Trophoblast cell (in vitro differentiated cells and primary cell): ENCODE measurements around the gene PCOLCE2.

Experiments
- DNase-seq, 2 donors: peaks; one replicate each; pipeline ENCODE4 v3.0.0-alpha.2; 2016
- H2AFZ ChIP-seq: 2 replicates; pipeline ENCODE4 v1.6.1; 2013; ENCODE audit warnings: low read length, moderate library complexity, mild to moderate bottlenecking; ENCODE audit not compliant: insufficient read depth, poor library complexity
- H2AK5ac ChIP-seq: 2 replicates; pipeline ENCODE4 v1.6.1; 2013; ENCODE audit warnings: mild to moderate bottlenecking, low read length
- H2BK120ac ChIP-seq: 2 replicates; pipeline ENCODE4 v1.6.1; 2013; ENCODE audit warnings: low read length, mild to moderate bottlenecking, moderate library complexity; ENCODE audit not compliant: insufficient read depth, poor library complexity
- H2BK12ac ChIP-seq: 2 replicates; pipeline ENCODE4 v1.6.1; 2013; ENCODE audit warnings: mild to moderate bottlenecking, low read length, moderate library complexity
- H2BK5ac ChIP-seq: 2 replicates; pipeline ENCODE4 v1.6.1; 2013; ENCODE audit warnings: low read length, low read depth, moderate library complexity, mild to moderate bottlenecking; ENCODE audit not compliant: poor library complexity
- H3K14ac ChIP-seq: 2 replicates; pipeline ENCODE4 v1.6.1; 2013; ENCODE audit warnings: mild to moderate bottlenecking, low read length
- H3K18ac ChIP-seq: 2 replicates; pipeline ENCODE4 v1.6.1; 2013; ENCODE audit warnings: mild to moderate bottlenecking, low read length
- H3K23ac ChIP-seq: 2 replicates; pipeline ENCODE4 v1.6.1; 2013; ENCODE audit warnings: low read length
- H3K27ac ChIP-seq: 2 replicates; pipeline ENCODE4 v1.5.1; 2013; ENCODE audit warnings: low read depth, mild to moderate bottlenecking, inconsistent platforms, low read length, moderate library complexity
- H3K27me3 ChIP-seq: 2 replicates; pipeline ENCODE4 v1.6.1; 2013; ENCODE audit warnings: inconsistent platforms, mild to moderate bottlenecking, low read length, moderate library complexity; ENCODE audit not compliant: insufficient read depth
- H3K36me3 ChIP-seq, 2 experiments: 1 replicate in 1 of 2; 2 replicates in 1 of 2; pipeline ENCODE4 v1.6.1; 2013; ENCODE audit warnings: low read length in 2 of 2, mild to moderate bottlenecking in 2 of 2, moderate library complexity in 1 of 2; ENCODE audit not compliant: insufficient read depth in 2 of 2, control insufficient read depth in 1 of 2
- H3K4ac ChIP-seq: 2 replicates; pipeline ENCODE4 v1.6.1; 2013; ENCODE audit warnings: low read depth, mild to moderate bottlenecking, low read length, moderate library complexity
- H3K4me1 ChIP-seq, 2 experiments: 1 replicate in 1 of 2; 2 replicates in 1 of 2; pipeline ENCODE4 v1.6.1; 2013; ENCODE audit warnings: low read length in 2 of 2, mild to moderate bottlenecking in 2 of 2, moderate library complexity in 1 of 2; ENCODE audit not compliant: insufficient read depth in 2 of 2, control insufficient read depth in 1 of 2
- H3K4me2 ChIP-seq: 2 replicates; pipeline ENCODE4 v1.6.1; 2013; ENCODE audit warnings: inconsistent platforms, mild to moderate bottlenecking, low read length, moderate library complexity
- H3K4me3 ChIP-seq: 2 replicates; pipeline ENCODE4 v1.5.1; 2013; ENCODE audit warnings: mild to moderate bottlenecking, low read depth, low read length, inconsistent platforms
- H3K79me1 ChIP-seq: one replicate; pipeline ENCODE4 v1.6.1; 2013; ENCODE audit warnings: low read length
- H3K79me2 ChIP-seq: 2 replicates; pipeline ENCODE4 v1.6.1; 2013; ENCODE audit warnings: low read length, mild to moderate bottlenecking; ENCODE audit not compliant: control insufficient read depth, insufficient read depth, poor library complexity
- H3K9ac ChIP-seq: 2 replicates; pipeline ENCODE4 v1.6.1; 2013; ENCODE audit warnings: mild to moderate bottlenecking, low read length
- H3K9me3 ChIP-seq: 2 replicates; pipeline ENCODE4 v1.6.1; 2013; ENCODE audit warnings: low read depth, mild to moderate bottlenecking, control low read depth, inconsistent platforms, low read length; ENCODE audit not compliant: insufficient read depth
- H4K12ac ChIP-seq: 2 replicates; pipeline ENCODE4 v1.6.1; 2013; ENCODE audit warnings: low read depth, mild to moderate bottlenecking, low read length, moderate library complexity
- H4K8ac ChIP-seq: 2 replicates; pipeline ENCODE4 v1.6.1; 2013; ENCODE audit warnings: low read depth, mild to moderate bottlenecking, low read length, moderate library complexity
- H4K91ac ChIP-seq: one replicate; pipeline ENCODE4 v1.6.1; 2013; ENCODE audit warnings: low read depth, mild to moderate bottlenecking, low read length, moderate library complexity
- WGBS: extraction: QIAGEN DNeasy Blood & Tissue Kit; methylation state at CpG from one replicate; pipeline ENCODE4 v1.1.7; 2013; ENCODE audit warnings: missing lambda C conversion rate; ENCODE audit not compliant: insufficient read length, insufficient coverage; ENCODE audit errors: extremely low coverage; 5-methylcytosine and 5-hydroxymethylcytosine counted together

PCOLCE2 gene

GRCh38 chr3:142796823-142797222, 92.1 kb downstream of the PCOLCE2 start:
- Histone ChIP-seq H3K18ac (no peak overlapping the region), H3K79me1 (no peaks in the 10 kb centered on the region), H2BK12ac (no peak overlapping the region), H2BK120ac (no peak overlapping the region), H4K12ac (no peak overlapping the region), H4K91ac (no peak overlapping the region), H3K4me1 (no peaks in the 10 kb centered on the region), H3K4ac (no peak overlapping the region), H3K27me3 (no peaks in the 10 kb centered on the region), H3K27ac (no peak overlapping the region), H3K4me2 (no peak overlapping the region), H3K14ac (no peak overlapping the region), H2AK5ac (no peak overlapping the region), H3K4me3 (no peak overlapping the region), H4K8ac (no peak overlapping the region), H3K9me3 (no peaks in the 10 kb centered on the region), H3K23ac (no peak overlapping the region), H3K9ac (no peak overlapping the region), H2AFZ (no peak overlapping the region), H3K79me2 (no peaks in the 10 kb centered on the region), H2BK5ac (no peak overlapping the region), H3K36me3 (no peaks in the 10 kb centered on the region)
- no peak for DNase-seq
- no CpG with 5 or more reads among the region's 2 CpGs for WGBS

GRCh38 chr3:142795332-142795731, 93.6 kb downstream of the PCOLCE2 start:
- H2BK120ac ChIP-seq, result no peak overlapping the region
- H2AK5ac ChIP-seq, result no peak overlapping the region
- no peak for DNase-seq
- no peak overlapping the region for H3K4me2 ChIP-seq
- no peak overlapping the region for H4K91ac ChIP-seq
- H4K8ac ChIP-seq, result no peak overlapping the region
- H3K4me1 ChIP-seq, result no peaks in the 10 kb centered on the region
- no peaks in the 10 kb centered on the region for H3K79me2 ChIP-seq
- H3K9ac ChIP-seq, result no peak overlapping the region
- H3K9me3 ChIP-seq, result no peaks in the 10 kb centered on the region
- no peaks in the 10 kb centered on the region for H3K36me3 ChIP-seq
- H3K14ac ChIP-seq, result no peak overlapping the region
- no peak overlapping the region for H2AFZ ChIP-seq
- H2BK5ac ChIP-seq, result no peak overlapping the region
- no peak overlapping the region for H4K12ac ChIP-seq
- H2BK12ac ChIP-seq, result no peak overlapping the region
- no peak overlapping the region for H3K27ac ChIP-seq
- no peak overlapping the region for H3K23ac ChIP-seq
- H3K79me1 ChIP-seq, result no peaks in the 10 kb centered on the region
- H3K27me3 ChIP-seq, result no peaks in the 10 kb centered on the region
- WGBS, result no CpG with 5 or more reads among the region's 1 CpG
- H3K4me3 ChIP-seq, result no peak overlapping the region
- no peak overlapping the region for H3K18ac ChIP-seq
- no peak overlapping the region for H3K4ac ChIP-seq

- Histone ChIP-seq H3K9me3 (no peaks in the 10 kb centered on the region), H2BK12ac (no peak overlapping the region), H4K12ac (no peak overlapping the region), H4K91ac (no peak overlapping the region), H3K4me2 (no peak overlapping the region), H3K79me2 (no peaks in the 10 kb centered on the region), H3K79me1 (no peaks in the 10 kb centered on the region), H3K23ac (no peak overlapping the region), H4K8ac (no peak overlapping the region), H3K27me3 (no peaks in the 10 kb centered on the region), H3K36me3 (no peaks in the 10 kb centered on the region), H3K14ac (no peak overlapping the region), H2BK5ac (no peak overlapping the region), H3K18ac (no peak overlapping the region), H2BK120ac (no peak overlapping the region), H2AFZ (no peak overlapping the region), H3K4me1 (no peaks in the 10 kb centered on the region), H3K4ac (no peak overlapping the region), H2AK5ac (no peak overlapping the region), H3K4me3 (no peak overlapping the region), H3K9ac (no peak overlapping the region), H3K27ac (no peak overlapping the region)
- no peak for DNase-seq
- no CpG with 5 or more reads among the region's 4 CpGs for WGBS
Observed at GRCh38 chr3:142794508-142794907, 94.4 kb downstream of the PCOLCE2 start.

DNA sequence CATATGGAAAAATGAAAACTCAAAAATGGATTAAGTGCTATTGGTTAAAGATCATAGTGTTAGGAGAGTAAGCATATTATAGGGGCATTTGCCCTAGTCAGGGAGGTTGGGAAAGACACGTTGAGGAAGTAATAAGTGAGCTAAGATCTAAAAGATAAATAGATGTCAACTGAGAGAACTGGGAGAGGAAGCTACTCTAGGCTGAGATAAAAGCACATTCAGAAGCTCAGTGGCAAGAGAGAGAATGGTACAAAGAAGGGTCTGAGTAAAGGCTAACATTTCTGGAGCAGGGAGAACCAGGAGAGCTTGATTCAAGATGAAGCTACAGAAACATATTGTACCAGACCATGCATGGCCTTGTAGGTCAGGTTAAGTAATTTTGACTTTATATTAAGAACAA, 101.2 kb downstream of the PCOLCE2 start:
- Histone ChIP-seq H2BK120ac (no peak overlapping the region), H3K79me2 (no peaks in the 10 kb centered on the region), H2AK5ac (no peak overlapping the region), H3K27me3 (no peaks in the 10 kb centered on the region), H3K9ac (no peak overlapping the region), H3K23ac (no peak overlapping the region), H3K79me1 (no peaks in the 10 kb centered on the region), H3K27ac (no peak overlapping the region), H3K4me2 (no peak overlapping the region), H3K36me3 (peaks cover 0 to 1% of the 10 kb centered on the region in 2 experiments), H4K91ac (no peak overlapping the region), H3K9me3 (no peaks in the 10 kb centered on the region), H2BK12ac (no peak overlapping the region), H3K14ac (no peak overlapping the region), H4K8ac (no peak overlapping the region), H3K4me1 (no peaks in the 10 kb centered on the region), H3K18ac (no peak overlapping the region), H2BK5ac (no peak overlapping the region), H2AFZ (no peak overlapping the region), H3K4me3 (no peak overlapping the region), H3K4ac (no peak overlapping the region), H4K12ac (no peak overlapping the region)
- no CpG with 5 or more reads among the region's 1 CpG for WGBS
- no peak for DNase-seq
